Endothelial cell of umbilical vein (primary cell): ENCODE measurements around the gene NPTN.

ENCODE experiments used
- CTCF ChIP-seq, 2 donors: IDR thresholded peaks; 1 replicate in 1 of 2; 2 replicates in 1 of 2; pipeline ENCODE4 v1.5.1; 2011; ENCODE audit warnings: low read length in 2 of 2, mild to moderate bottlenecking in 2 of 2, moderate library complexity in 2 of 2, control low read depth in 1 of 2, inconsistent platforms in 1 of 2, low read depth in 1 of 2; ENCODE audit not compliant: insufficient read depth in 1 of 2; ENCODE audit errors: extremely low read depth in 1 of 2
- EZH2 ChIP-seq: IDR thresholded peaks from 2 replicates; pipeline ENCODE4 v1.6.1; 2012; ENCODE audit warnings: borderline replicate concordance, low read depth, mild to moderate bottlenecking, moderate library complexity, low read length, inconsistent platforms; ENCODE audit not compliant: severe bottlenecking
- FOS ChIP-seq: IDR thresholded peaks from 2 replicates; pipeline ENCODE4 v1.6.1; 2011; ENCODE audit warnings: mild to moderate bottlenecking, low read length, moderate library complexity, borderline replicate concordance; ENCODE audit not compliant: insufficient read depth
- JUN ChIP-seq: IDR thresholded peaks from 2 replicates; pipeline ENCODE4 v1.6.1; 2011; ENCODE audit warnings: borderline replicate concordance, low read depth; ENCODE audit not compliant: insufficient read length, insufficient read depth
- MAX ChIP-seq: IDR thresholded peaks from 2 replicates; pipeline ENCODE4 v1.6.1; 2011; ENCODE audit not compliant: insufficient read depth, insufficient read length
- MYC ChIP-seq: IDR thresholded peaks from one replicate; pipeline ENCODE4 v1.6.1; 2011; ENCODE audit warnings: mild to moderate bottlenecking, low read depth, low read length

- TF ChIP-seq CTCF (IDR thresholded peaks at IDR 0.05; ENCODE audit: extremely low read depth in 1 of 2, insufficient read depth in 1 of 2, low read depth in 1 of 2, low read length in 2 of 2): no peak
- no peak for TF ChIP-seq EZH2
- no peak for TF ChIP-seq MYC
- no peak for TF ChIP-seq JUN
- TF ChIP-seq FOS: no peak
- TF ChIP-seq MAX: no peak
These were observed 78.1 kb downstream of the NPTN start for GRCh38 chr15:73555080-73555479.
